ENCODE results near the gene MOSPD3. TPM values are rescaled to one million over a fixed set of nuclear protein-coding genes. Genes with fewer than 3 reads are reported as not detected.

MOSPD3 gene
- total RNA-seq, 1 experiment from 2014 or later, result 25.0 TPM

DNA sequence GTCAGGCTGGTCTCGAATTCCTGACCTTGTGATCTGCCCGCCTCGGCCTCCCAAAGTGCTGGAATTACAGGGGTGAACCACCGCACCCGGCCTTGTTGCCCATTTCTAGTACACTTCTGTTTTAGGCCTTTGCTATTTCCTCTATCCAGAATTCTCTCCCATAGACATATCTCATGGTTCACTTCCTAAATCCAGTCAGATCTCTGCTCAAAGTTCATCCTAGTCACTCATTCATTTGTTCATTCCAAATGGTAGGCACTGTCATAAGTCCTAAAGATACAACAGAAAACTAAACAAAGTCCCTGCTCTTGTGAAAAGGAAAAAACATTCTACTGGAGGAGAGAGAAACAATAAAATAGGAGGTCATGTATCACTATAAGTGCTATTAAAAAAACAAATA is 2.4 kb upstream of the MOSPD3 start:
- intact Hi-C loops (cut with micrococcal nuclease; ENCODE audit: unreplicated experiment) (no loop called here), in situ Hi-C loops (cut with HindIII; ENCODE audit: low pct_unique_long_range_greater_than_20kb, low sequenced_read_pairs) (no loop called here)
- ChIA-PET CTCF (interaction anchor here (0.6 kb wide), 1 partner anchor 149 kb away, joined by 7 read pairs; no protein-coding TSS in a partner anchor), POLR2A (no interaction called here)
- no peaks in the 10 kb centered on the region for H3K27me3 ChIP-seq (ENCODE audit: control insufficient read depth, insufficient read depth, low read length)
- no peak overlapping the region for H3K4me3 ChIP-seq (ENCODE audit: low read depth in 2 of 2, low read length in 2 of 2)
- H3K4me1 ChIP-seq (ENCODE audit: control insufficient read depth, insufficient read depth, low read length), result peaks cover 13% of the 10 kb centered on the region
- H3K9me3 ChIP-seq (ENCODE audit: control insufficient read depth, insufficient read depth, low read depth, low read length), result no peaks in the 10 kb centered on the region
- ATAC-seq, result no peak
- TF ChIP-seq SIN3A (IDR thresholded peaks at IDR 0.05; ENCODE audit: borderline replicate concordance, insufficient read depth, low read depth, low read length), result no peak
- no peak for TF ChIP-seq TCF7L2 (IDR thresholded peaks at IDR 0.05; ENCODE audit: low read depth, low read length)
- no peak for TF ChIP-seq REST (IDR thresholded peaks at IDR 0.05; ENCODE audit: insufficient read depth in 1 of 2, low read depth in 2 of 2, low read length in 1 of 2)
- TF ChIP-seq, protein P1, sequence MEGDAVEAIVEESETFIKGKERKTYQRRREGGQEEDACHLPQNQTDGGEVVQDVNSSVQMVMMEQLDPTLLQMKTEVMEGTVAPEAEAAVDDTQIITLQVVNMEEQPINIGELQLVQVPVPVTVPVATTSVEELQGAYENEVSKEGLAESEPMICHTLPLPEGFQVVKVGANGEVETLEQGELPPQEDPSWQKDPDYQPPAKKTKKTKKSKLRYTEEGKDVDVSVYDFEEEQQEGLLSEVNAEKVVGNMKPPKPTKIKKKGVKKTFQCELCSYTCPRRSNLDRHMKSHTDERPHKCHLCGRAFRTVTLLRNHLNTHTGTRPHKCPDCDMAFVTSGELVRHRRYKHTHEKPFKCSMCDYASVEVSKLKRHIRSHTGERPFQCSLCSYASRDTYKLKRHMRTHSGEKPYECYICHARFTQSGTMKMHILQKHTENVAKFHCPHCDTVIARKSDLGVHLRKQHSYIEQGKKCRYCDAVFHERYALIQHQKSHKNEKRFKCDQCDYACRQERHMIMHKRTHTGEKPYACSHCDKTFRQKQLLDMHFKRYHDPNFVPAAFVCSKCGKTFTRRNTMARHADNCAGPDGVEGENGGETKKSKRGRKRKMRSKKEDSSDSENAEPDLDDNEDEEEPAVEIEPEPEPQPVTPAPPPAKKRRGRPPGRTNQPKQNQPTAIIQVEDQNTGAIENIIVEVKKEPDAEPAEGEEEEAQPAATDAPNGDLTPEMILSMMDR (IDR thresholded peaks at IDR 0.05), result no peak
- TF ChIP-seq POLR2AphosphoS5 (IDR thresholded peaks at IDR 0.05; ENCODE audit: low read depth, low read length), result no peak
- BruUV-seq (replicated peaks), result no TSS peak
- no peak overlapping the region for H3K27ac ChIP-seq (ENCODE audit: low read length)
- no peaks in the 10 kb centered on the region for H3K36me3 ChIP-seq (ENCODE audit: control insufficient read depth, insufficient read depth, low read length)
- no peak for DNase-seq (ENCODE audit: low read depth, low spot score)

DNA sequence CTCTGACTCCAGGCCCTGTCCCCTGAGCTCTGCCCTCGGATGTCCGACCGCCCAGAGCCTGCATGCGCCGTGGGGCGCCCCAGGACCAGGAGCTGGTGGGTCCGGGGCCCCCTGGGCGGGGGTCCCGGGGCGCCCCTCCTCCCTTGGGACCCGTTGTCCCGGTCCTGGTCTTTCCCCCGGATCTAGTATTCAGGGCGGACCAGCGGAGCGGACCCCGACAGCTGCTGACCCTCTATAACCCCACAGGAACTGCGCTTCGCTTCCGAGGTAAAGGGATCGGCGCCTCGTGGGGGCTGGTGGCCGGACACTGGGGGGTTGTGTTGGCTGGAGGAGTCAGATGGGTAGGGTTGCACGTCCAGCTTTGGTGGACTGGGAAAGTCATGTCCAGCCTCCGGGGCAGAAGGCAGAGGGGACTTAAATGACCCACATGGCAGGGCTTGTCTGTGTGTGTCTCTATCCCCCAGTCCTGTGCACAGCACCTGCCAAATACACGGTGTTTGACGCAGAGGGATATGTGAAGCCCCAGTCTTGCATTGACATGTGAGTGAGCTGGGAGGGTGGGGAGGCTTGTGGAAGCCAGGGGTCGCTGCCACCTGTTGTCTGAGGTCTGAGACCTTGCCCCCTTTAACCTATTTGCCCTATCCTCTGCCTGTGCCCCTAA is 520 bp downstream of the MOSPD3 start:
- in situ Hi-C loops (cut with HindIII; ENCODE audit: low pct_unique_long_range_greater_than_20kb, low sequenced_read_pairs), result no loop called here
- Histone ChIP-seq H3K9me3 (ENCODE audit: control insufficient read depth, insufficient read depth, low read depth, low read length) (no peaks in the 10 kb centered on the region), H3K27me3 (ENCODE audit: control insufficient read depth, insufficient read depth, low read length) (no peaks in the 10 kb centered on the region), H3K36me3 (ENCODE audit: control insufficient read depth, insufficient read depth, low read length) (no peaks in the 10 kb centered on the region), H3K4me3 (ENCODE audit: low read depth in 2 of 2, low read length in 2 of 2) (peak overlapping the region; percentile 80 to 82), H3K4me1 (ENCODE audit: control insufficient read depth, insufficient read depth, low read length) (peaks cover 5% of the 10 kb centered on the region), H3K27ac (ENCODE audit: low read length) (peak overlapping the region; percentile 78)
- POLR2A ChIA-PET, result interaction anchor here (0.5 to 0.8 kb wide), 4 partner anchors 15 to 1132 kb away, joined by 3 to 6 read pairs (median 4); no protein-coding TSS in a partner anchor
- TF ChIP-seq, protein P1 (IDR thresholded peaks at IDR 0.05), result no peak
- no peak for TF ChIP-seq TCF7L2 (IDR thresholded peaks at IDR 0.05; ENCODE audit: low read depth, low read length)
- TF ChIP-seq SIN3A (IDR thresholded peaks at IDR 0.05; ENCODE audit: borderline replicate concordance, insufficient read depth, low read depth, low read length), result no peak; the same call in 1 of the 2 replicates
- TF ChIP-seq POLR2AphosphoS5 (IDR thresholded peaks at IDR 0.05; ENCODE audit: low read depth, low read length), result no peak
- no peak for TF ChIP-seq REST (IDR thresholded peaks at IDR 0.05; ENCODE audit: insufficient read depth in 1 of 2, low read depth in 2 of 2, low read length in 1 of 2)
- peak; percentile 8; the same call in 1 of the 2 replicates for ATAC-seq
- intact Hi-C loops (cut with micrococcal nuclease; ENCODE audit: unreplicated experiment), result no loop called here
- CTCF ChIA-PET, result interaction anchor here (0.5 to 1.5 kb wide), 9 partner anchors 13 to 79 kb away, joined by 3 to 8 read pairs (median 6); no protein-coding TSS in a partner anchor
- no peak for DNase-seq (ENCODE audit: low read depth, low spot score)
- TSS peak; percentile 92 for BruUV-seq (replicated peaks)
